Type B pancreatic cell (in vitro differentiated cells): Measurements from ENCODE around the gene CGB5. TPM values are rescaled to one million over a fixed set of nuclear protein-coding genes. Genes with fewer than 3 reads are reported as not detected.
"Not testable (repeated sequence)": the region's sequence is repeated elsewhere in the genome, so short reads cannot be mapped to it uniquely, and the experiment has no call there.

Experiments used
- DNase-seq: peaks from one replicate; pipeline ENCODE4 v3.0.0; 2021; ENCODE audit warnings: mixed read lengths; ENCODE audit not compliant: unreplicated experiment; ENCODE audit errors: extremely low spot score
- H3K27ac Mint-ChIP-seq: 2 replicates; pipeline ENCODE4 v1.8.0; 2021; ENCODE audit warnings: mild to moderate bottlenecking, mixed read lengths
- H3K27me3 Mint-ChIP-seq: 2 replicates; pipeline ENCODE4 v1.8.0; 2021; ENCODE audit warnings: mixed read lengths
- H3K36me3 Mint-ChIP-seq: 2 replicates; pipeline ENCODE4 v1.8.0; 2021; ENCODE audit warnings: mixed read lengths
- H3K4me1 Mint-ChIP-seq: one replicate; pipeline ENCODE4 v1.8.0; 2021; ENCODE audit warnings: mixed read lengths; ENCODE audit not compliant: unreplicated experiment
- H3K4me3 Mint-ChIP-seq: 2 replicates; pipeline ENCODE4 v1.8.0; 2021; ENCODE audit warnings: mild to moderate bottlenecking, mixed read lengths
- H3K9me3 Mint-ChIP-seq: 2 replicates; pipeline ENCODE4 v1.8.0; 2021; ENCODE audit warnings: mixed read lengths
- total RNA-seq: library from RNA; stranded (reverse); gene quantifications from 2 replicates; pipeline ENCODE4 v1.2.1, GENCODE V29; 2021; ENCODE audit warnings: low replicate concordance
- TF ChIP-seq, protein P1 (sequence below): fragments of 200-600 bp; sonication (generic); conservative IDR thresholded peaks from 2 replicates; pipeline ENCODE4 v1.5.0; 2021; ENCODE audit warnings: antibody characterized with exemption, mild to moderate bottlenecking

CGB5 gene
- total RNA-seq, 1 donor from 2014 or later, result not detected

DNA sequence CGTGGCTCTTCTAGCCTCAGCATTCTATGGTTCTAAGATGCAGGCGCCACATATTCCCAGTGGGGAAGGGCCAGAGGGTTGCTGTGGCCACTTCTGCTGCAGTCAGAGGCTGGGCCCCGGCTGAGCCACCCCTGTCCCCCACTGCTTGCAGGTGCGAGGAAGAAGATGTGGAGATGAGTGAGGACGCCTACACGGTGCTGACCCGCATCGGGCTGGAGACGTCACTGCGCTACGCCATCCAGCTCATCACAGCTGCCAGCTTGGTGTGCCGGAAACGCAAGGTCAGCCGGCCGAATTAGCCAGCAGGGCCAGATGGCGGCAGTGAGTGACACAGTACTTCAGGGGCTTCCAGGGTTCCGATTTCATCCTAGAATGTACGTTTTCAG is 28.8 kb upstream of the CGB5 start:
- Mint-ChIP-seq H3K27me3 (peaks cover 19% of the 10 kb centered on the region), H3K4me1 (no peaks in the 10 kb centered on the region), H3K27ac (no peak overlapping the region), H3K4me3 (no peak overlapping the region), H3K36me3 (peaks cover 11% of the 10 kb centered on the region), H3K9me3 (no peaks in the 10 kb centered on the region)
- TF ChIP-seq, protein P1, sequence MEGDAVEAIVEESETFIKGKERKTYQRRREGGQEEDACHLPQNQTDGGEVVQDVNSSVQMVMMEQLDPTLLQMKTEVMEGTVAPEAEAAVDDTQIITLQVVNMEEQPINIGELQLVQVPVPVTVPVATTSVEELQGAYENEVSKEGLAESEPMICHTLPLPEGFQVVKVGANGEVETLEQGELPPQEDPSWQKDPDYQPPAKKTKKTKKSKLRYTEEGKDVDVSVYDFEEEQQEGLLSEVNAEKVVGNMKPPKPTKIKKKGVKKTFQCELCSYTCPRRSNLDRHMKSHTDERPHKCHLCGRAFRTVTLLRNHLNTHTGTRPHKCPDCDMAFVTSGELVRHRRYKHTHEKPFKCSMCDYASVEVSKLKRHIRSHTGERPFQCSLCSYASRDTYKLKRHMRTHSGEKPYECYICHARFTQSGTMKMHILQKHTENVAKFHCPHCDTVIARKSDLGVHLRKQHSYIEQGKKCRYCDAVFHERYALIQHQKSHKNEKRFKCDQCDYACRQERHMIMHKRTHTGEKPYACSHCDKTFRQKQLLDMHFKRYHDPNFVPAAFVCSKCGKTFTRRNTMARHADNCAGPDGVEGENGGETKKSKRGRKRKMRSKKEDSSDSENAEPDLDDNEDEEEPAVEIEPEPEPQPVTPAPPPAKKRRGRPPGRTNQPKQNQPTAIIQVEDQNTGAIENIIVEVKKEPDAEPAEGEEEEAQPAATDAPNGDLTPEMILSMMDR, result no peak
- no peak for DNase-seq

GRCh38 chr19:49016067-49016839 is 27.4 kb upstream of the CGB5 start:
- H3K9me3 Mint-ChIP-seq, result no peaks in the 10 kb centered on the region
- TF ChIP-seq, protein P1, result no peak
- peaks cover 11% of the 10 kb centered on the region for H3K36me3 Mint-ChIP-seq
- DNase-seq, result no peak
- H3K27ac Mint-ChIP-seq, result no peak overlapping the region
- peaks cover 32% of the 10 kb centered on the region for H3K27me3 Mint-ChIP-seq
- H3K4me1 Mint-ChIP-seq, result peaks cover 10% of the 10 kb centered on the region
- H3K4me3 Mint-ChIP-seq, result no peak overlapping the region

GRCh38 chr19:49017041-49017665 is 26.5 kb upstream of the CGB5 start, which contains the start of gene LHB:
TSS of gene LHB (minus strand) at chr19:49017091. CDS start at chr19:49017081, 10 bp downstream.
- peaks cover 41% of the 10 kb centered on the region for H3K27me3 Mint-ChIP-seq
- H3K4me3 Mint-ChIP-seq, result peak within 1 kb of the TSS; percentile 47
- peaks cover 13% of the 10 kb centered on the region for H3K4me1 Mint-ChIP-seq
- DNase-seq, result no peak
- H3K9me3 Mint-ChIP-seq, result no peaks in the 10 kb centered on the region
- peaks cover 11% of the 10 kb centered on the region for H3K36me3 Mint-ChIP-seq
- H3K27ac Mint-ChIP-seq, result no peak within 1 kb of the TSS
- TF ChIP-seq, protein P1, result no peak

DNA sequence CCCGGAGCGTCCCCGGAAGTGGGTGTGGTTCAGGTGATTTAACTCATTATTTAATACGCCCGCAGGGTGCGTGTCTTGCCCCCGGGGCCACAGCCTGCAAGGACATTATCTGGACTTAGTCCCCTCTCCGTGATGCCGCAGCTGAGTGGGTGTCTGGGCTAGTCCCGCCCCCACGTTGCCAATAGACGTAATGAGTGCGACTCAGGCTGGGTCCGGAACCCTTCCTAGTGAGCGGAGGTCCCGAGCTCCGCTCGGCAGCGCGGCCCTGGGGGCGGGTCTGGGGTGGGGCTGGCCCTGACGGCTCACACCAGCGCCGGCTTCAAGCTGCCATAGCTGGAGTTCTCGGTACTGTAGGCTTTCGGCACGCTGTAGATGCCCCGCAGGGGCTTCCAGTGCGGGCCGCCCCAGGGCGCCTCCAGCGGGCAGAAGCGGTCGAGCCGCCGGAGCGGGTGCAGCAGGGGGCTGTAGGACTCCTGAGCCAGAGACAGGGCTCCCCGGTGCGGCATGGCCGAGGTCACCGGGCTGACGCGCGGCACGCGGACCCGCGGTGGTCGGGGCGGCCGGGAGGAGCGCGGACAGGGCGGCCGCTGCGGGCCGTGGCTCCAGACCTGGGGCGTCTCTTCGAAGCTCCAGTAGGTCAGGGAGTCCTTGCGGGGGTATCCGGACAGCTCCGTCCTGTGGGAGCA is 25.8 kb upstream of the CGB5 start:
- peaks cover 41% of the 10 kb centered on the region for H3K27me3 Mint-ChIP-seq
- no peak overlapping the region for H3K27ac Mint-ChIP-seq
- H3K4me3 Mint-ChIP-seq, result peak overlapping the region; percentile 47
- peaks cover 11% of the 10 kb centered on the region for H3K36me3 Mint-ChIP-seq
- peaks cover 13% of the 10 kb centered on the region for H3K4me1 Mint-ChIP-seq
- TF ChIP-seq, protein P1, result peak; percentile 71
- DNase-seq, result no peak
- no peaks in the 10 kb centered on the region for H3K9me3 Mint-ChIP-seq

DNA sequence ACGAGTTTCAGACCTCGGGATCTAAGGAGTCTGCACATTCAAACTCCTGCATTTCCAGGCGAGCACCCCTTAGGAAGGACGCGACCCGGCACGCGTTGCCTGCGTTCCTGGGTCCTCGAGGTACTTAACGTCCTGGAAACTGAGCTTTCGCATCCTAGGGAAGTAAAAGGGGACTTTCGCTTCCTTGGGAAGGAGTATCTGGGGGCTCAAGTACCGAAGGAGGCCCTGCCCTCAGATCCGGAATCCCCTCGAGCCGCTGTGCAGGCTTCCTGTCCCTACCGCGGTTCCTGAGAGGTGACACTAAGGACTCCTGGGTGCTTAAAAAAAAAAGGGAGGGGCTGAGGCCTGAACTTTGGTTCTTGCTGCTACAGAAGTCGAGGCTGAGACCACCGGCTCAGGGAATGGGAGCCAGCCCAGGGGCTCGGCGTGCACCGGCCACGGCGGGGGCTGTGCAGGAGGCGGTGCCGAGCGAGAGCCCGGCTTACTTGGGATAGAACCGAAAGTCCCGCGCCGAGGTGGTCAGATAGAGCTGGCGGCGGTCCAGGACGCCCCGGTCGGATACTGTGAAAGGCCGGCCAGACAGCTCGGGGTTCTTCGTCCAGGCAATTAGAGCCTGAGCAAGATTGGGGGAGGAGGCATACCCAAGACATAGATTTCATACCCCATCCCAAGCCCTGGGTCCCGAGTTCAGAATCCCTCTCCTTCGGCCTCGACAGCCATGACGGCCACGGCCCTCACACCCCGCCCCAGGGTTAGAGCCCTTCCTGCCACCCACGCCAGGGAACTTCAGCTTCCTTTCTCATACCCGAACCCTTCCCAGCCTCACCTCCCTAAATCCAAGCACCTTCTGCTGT is 25.0 kb upstream of the CGB5 start:
- peaks cover 41% of the 10 kb centered on the region for H3K27me3 Mint-ChIP-seq
- peaks cover 13% of the 10 kb centered on the region for H3K4me1 Mint-ChIP-seq
- not testable (repeated sequence) for DNase-seq, H3K9me3 Mint-ChIP-seq
- H3K4me3 Mint-ChIP-seq, result peak overlapping the region; percentile 71
- peak overlapping the region; percentile 34 for H3K27ac Mint-ChIP-seq
- H3K36me3 Mint-ChIP-seq, result peaks cover 11% of the 10 kb centered on the region
